Trophoblast cell (in vitro differentiated cells and primary cell): ENCODE data around the gene BACE2.

Experiments
- DNase-seq, 2 donors: peaks; one replicate each; pipeline ENCODE4 v3.0.0-alpha.2; 2016
- H2AFZ ChIP-seq: 2 replicates; pipeline ENCODE4 v1.6.1; 2013; ENCODE audit warnings: low read length, moderate library complexity, mild to moderate bottlenecking; ENCODE audit not compliant: insufficient read depth, poor library complexity
- H2AK5ac ChIP-seq: 2 replicates; pipeline ENCODE4 v1.6.1; 2013; ENCODE audit warnings: mild to moderate bottlenecking, low read length
- H2BK120ac ChIP-seq: 2 replicates; pipeline ENCODE4 v1.6.1; 2013; ENCODE audit warnings: low read length, mild to moderate bottlenecking, moderate library complexity; ENCODE audit not compliant: insufficient read depth, poor library complexity
- H2BK12ac ChIP-seq: 2 replicates; pipeline ENCODE4 v1.6.1; 2013; ENCODE audit warnings: mild to moderate bottlenecking, low read length, moderate library complexity
- H2BK5ac ChIP-seq: 2 replicates; pipeline ENCODE4 v1.6.1; 2013; ENCODE audit warnings: low read length, low read depth, moderate library complexity, mild to moderate bottlenecking; ENCODE audit not compliant: poor library complexity
- H3K14ac ChIP-seq: 2 replicates; pipeline ENCODE4 v1.6.1; 2013; ENCODE audit warnings: mild to moderate bottlenecking, low read length
- H3K18ac ChIP-seq: 2 replicates; pipeline ENCODE4 v1.6.1; 2013; ENCODE audit warnings: mild to moderate bottlenecking, low read length
- H3K23ac ChIP-seq: 2 replicates; pipeline ENCODE4 v1.6.1; 2013; ENCODE audit warnings: low read length
- H3K27ac ChIP-seq: 2 replicates; pipeline ENCODE4 v1.5.1; 2013; ENCODE audit warnings: low read depth, mild to moderate bottlenecking, inconsistent platforms, low read length, moderate library complexity
- H3K27me3 ChIP-seq: 2 replicates; pipeline ENCODE4 v1.6.1; 2013; ENCODE audit warnings: inconsistent platforms, mild to moderate bottlenecking, low read length, moderate library complexity; ENCODE audit not compliant: insufficient read depth
- H3K36me3 ChIP-seq, 2 experiments: 1 replicate in 1 of 2; 2 replicates in 1 of 2; pipeline ENCODE4 v1.6.1; 2013; ENCODE audit warnings: low read length in 2 of 2, mild to moderate bottlenecking in 2 of 2, moderate library complexity in 1 of 2; ENCODE audit not compliant: insufficient read depth in 2 of 2, control insufficient read depth in 1 of 2
- H3K4ac ChIP-seq: 2 replicates; pipeline ENCODE4 v1.6.1; 2013; ENCODE audit warnings: low read depth, mild to moderate bottlenecking, low read length, moderate library complexity
- H3K4me1 ChIP-seq, 2 experiments: 1 replicate in 1 of 2; 2 replicates in 1 of 2; pipeline ENCODE4 v1.6.1; 2013; ENCODE audit warnings: low read length in 2 of 2, mild to moderate bottlenecking in 2 of 2, moderate library complexity in 1 of 2; ENCODE audit not compliant: insufficient read depth in 2 of 2, control insufficient read depth in 1 of 2
- H3K4me2 ChIP-seq: 2 replicates; pipeline ENCODE4 v1.6.1; 2013; ENCODE audit warnings: inconsistent platforms, mild to moderate bottlenecking, low read length, moderate library complexity
- H3K4me3 ChIP-seq: 2 replicates; pipeline ENCODE4 v1.5.1; 2013; ENCODE audit warnings: mild to moderate bottlenecking, low read depth, low read length, inconsistent platforms
- H3K79me1 ChIP-seq: one replicate; pipeline ENCODE4 v1.6.1; 2013; ENCODE audit warnings: low read length
- H3K79me2 ChIP-seq: 2 replicates; pipeline ENCODE4 v1.6.1; 2013; ENCODE audit warnings: low read length, mild to moderate bottlenecking; ENCODE audit not compliant: control insufficient read depth, insufficient read depth, poor library complexity
- H3K9ac ChIP-seq: 2 replicates; pipeline ENCODE4 v1.6.1; 2013; ENCODE audit warnings: mild to moderate bottlenecking, low read length
- H3K9me3 ChIP-seq: 2 replicates; pipeline ENCODE4 v1.6.1; 2013; ENCODE audit warnings: low read depth, mild to moderate bottlenecking, control low read depth, inconsistent platforms, low read length; ENCODE audit not compliant: insufficient read depth
- H4K12ac ChIP-seq: 2 replicates; pipeline ENCODE4 v1.6.1; 2013; ENCODE audit warnings: low read depth, mild to moderate bottlenecking, low read length, moderate library complexity
- H4K8ac ChIP-seq: 2 replicates; pipeline ENCODE4 v1.6.1; 2013; ENCODE audit warnings: low read depth, mild to moderate bottlenecking, low read length, moderate library complexity
- H4K91ac ChIP-seq: one replicate; pipeline ENCODE4 v1.6.1; 2013; ENCODE audit warnings: low read depth, mild to moderate bottlenecking, low read length, moderate library complexity
- WGBS: extraction: QIAGEN DNeasy Blood & Tissue Kit; methylation state at CpG from one replicate; pipeline ENCODE4 v1.1.7; 2013; ENCODE audit warnings: missing lambda C conversion rate; ENCODE audit not compliant: insufficient read length, insufficient coverage; ENCODE audit errors: extremely low coverage; 5-methylcytosine and 5-hydroxymethylcytosine counted together

Gene BACE2

DNA sequence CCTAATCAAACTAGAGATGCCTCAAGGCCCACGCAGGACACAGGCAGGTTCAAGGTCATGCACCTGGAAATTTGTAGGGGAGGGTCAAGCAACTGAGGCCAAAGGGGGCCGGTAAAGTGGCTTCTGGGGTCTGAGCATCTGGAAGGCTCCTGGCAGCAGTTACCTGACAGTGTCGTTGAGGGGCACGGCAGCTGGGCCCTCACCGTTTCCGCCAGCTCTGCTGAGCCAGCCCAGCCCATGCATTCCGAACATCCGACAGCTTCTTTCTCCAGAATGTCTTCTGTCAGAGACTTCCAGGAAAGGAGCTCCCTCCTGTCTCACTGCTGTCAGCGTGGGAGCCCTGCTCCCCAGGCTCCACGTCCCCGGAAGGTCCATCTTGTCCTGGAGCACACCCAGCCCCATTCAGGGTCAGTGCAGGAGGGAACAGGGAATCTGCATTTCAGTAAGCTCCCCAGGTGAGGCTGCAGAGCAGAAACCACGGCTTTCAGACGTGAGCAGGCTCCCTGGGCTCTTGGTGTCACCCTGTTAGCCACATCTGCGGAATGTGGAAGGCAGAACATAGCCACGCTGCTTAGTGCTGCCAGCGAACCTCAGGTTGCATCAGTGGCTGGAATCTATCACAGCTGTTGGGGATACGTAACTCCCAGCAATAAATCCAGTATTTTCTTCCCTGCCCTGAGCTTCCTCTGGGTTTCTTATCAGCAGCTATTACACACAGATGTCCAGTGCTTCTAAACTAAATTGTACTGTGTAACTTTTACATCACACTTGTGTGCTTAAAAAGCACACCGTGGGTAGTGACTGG, 112.4 kb downstream of the BACE2 start:
- H3K4ac ChIP-seq: no peak overlapping the region
- H3K4me1 ChIP-seq: no peaks in the 10 kb centered on the region
- no peak overlapping the region for H2AFZ ChIP-seq
- no peaks in the 10 kb centered on the region for H3K36me3 ChIP-seq
- H3K79me2 ChIP-seq: no peaks in the 10 kb centered on the region
- H2BK120ac ChIP-seq: no peak overlapping the region
- no peak overlapping the region for H2AK5ac ChIP-seq
- no peak overlapping the region for H3K9ac ChIP-seq
- H3K9me3 ChIP-seq: no peaks in the 10 kb centered on the region
- no peak overlapping the region for H3K27ac ChIP-seq
- H2BK12ac ChIP-seq: no peak overlapping the region
- no peaks in the 10 kb centered on the region for H3K27me3 ChIP-seq
- H3K14ac ChIP-seq: no peak overlapping the region
- H3K79me1 ChIP-seq: no peaks in the 10 kb centered on the region
- no peak overlapping the region for H3K18ac ChIP-seq
- WGBS: no CpG with 5 or more reads among the region's 18 CpGs
- no peak overlapping the region for H4K12ac ChIP-seq
- H4K91ac ChIP-seq: no peak overlapping the region
- no peak overlapping the region for H4K8ac ChIP-seq
- no peak overlapping the region for H3K4me2 ChIP-seq
- no peak overlapping the region for H3K23ac ChIP-seq
- DNase-seq: peak; percentile 2 to 21
- no peak overlapping the region for H3K4me3 ChIP-seq
- H2BK5ac ChIP-seq: no peak overlapping the region

DNA sequence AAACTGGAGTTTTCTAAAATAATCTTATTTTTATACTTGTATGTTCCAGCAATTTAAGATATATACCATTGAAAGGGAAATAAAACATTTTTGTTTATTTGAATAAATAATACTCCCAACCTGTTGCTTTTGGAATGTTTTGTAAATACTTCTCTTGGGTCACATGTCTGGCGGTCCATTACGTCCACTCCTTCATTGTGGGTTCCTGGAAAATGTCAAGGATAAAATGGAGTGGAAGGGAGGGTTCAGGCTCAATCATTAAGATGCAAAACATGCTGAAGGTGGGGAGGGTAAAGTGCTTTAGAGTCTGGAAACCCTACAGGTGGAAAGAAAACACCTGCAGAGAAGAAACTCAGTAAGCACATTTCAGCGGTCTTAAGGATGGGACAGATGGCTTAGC, 114.5 kb downstream of the BACE2 start:
- H3K14ac ChIP-seq: no peak overlapping the region
- no peak overlapping the region for H2BK12ac ChIP-seq
- no peak overlapping the region for H4K8ac ChIP-seq
- H4K91ac ChIP-seq: no peak overlapping the region
- H3K9ac ChIP-seq: no peak overlapping the region
- no peak overlapping the region for H3K18ac ChIP-seq
- DNase-seq: no peak
- no peak overlapping the region for H3K27ac ChIP-seq
- no peaks in the 10 kb centered on the region for H3K4me1 ChIP-seq
- no peak overlapping the region for H2AFZ ChIP-seq
- H3K4me3 ChIP-seq: no peak overlapping the region
- no peaks in the 10 kb centered on the region for H3K9me3 ChIP-seq
- no peak overlapping the region for H3K23ac ChIP-seq
- no peak overlapping the region for H2AK5ac ChIP-seq
- no peak overlapping the region for H4K12ac ChIP-seq
- no peaks in the 10 kb centered on the region for H3K79me2 ChIP-seq
- H2BK5ac ChIP-seq: no peak overlapping the region
- no peak overlapping the region for H3K4me2 ChIP-seq
- no peak overlapping the region for H2BK120ac ChIP-seq
- WGBS: no CpG with 5 or more reads among the region's 3 CpGs
- no peaks in the 10 kb centered on the region for H3K79me1 ChIP-seq
- no peaks in the 10 kb centered on the region for H3K27me3 ChIP-seq
- H3K4ac ChIP-seq: no peak overlapping the region
- no peaks in the 10 kb centered on the region for H3K36me3 ChIP-seq

DNA sequence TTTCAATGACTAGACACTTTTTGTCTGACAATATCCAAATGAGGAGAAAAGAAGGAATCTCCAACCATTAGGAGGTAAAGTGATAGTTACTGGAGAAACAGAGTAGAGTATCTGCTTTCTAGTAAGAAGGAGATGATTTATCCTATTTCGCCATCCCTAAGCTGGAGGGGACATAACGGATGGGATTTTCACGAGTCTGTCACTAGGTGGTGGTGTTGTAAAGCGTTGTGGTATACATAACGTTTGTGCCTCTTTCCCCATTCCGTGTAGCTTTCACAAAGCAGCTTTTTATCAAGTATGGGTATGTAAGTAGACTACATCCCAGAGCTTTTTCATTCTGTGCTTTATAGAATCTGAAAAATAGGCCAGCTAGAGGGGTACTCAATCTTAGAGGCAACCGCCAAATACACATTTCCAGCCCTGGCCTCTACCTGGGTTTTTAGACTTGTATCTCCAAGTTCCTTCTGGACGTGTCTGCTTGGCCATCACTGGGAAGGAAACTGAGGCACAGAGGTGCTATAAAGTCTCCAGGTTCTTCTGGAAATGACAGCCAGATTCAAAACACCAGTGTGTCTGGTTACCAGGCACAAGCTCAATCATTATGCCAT, 115.4 kb downstream of the BACE2 start:
- H3K18ac ChIP-seq: no peak overlapping the region
- H2BK120ac ChIP-seq: no peak overlapping the region
- no peak overlapping the region for H3K4ac ChIP-seq
- no peak overlapping the region for H4K91ac ChIP-seq
- no peaks in the 10 kb centered on the region for H3K9me3 ChIP-seq
- no peak overlapping the region for H4K12ac ChIP-seq
- no peak overlapping the region for H2BK5ac ChIP-seq
- no peaks in the 10 kb centered on the region for H3K27me3 ChIP-seq
- H3K14ac ChIP-seq: no peak overlapping the region
- no peaks in the 10 kb centered on the region for H3K79me1 ChIP-seq
- no peaks in the 10 kb centered on the region for H3K4me1 ChIP-seq
- H3K23ac ChIP-seq: no peak overlapping the region
- H3K27ac ChIP-seq: no peak overlapping the region
- no peak overlapping the region for H3K4me3 ChIP-seq
- H3K79me2 ChIP-seq: no peaks in the 10 kb centered on the region
- H3K4me2 ChIP-seq: no peak overlapping the region
- WGBS: no CpG with 5 or more reads among the region's 8 CpGs
- DNase-seq: peak; percentile 54 to 90
- no peak overlapping the region for H2BK12ac ChIP-seq
- no peaks in the 10 kb centered on the region for H3K36me3 ChIP-seq
- H2AK5ac ChIP-seq: no peak overlapping the region
- no peak overlapping the region for H4K8ac ChIP-seq
- no peak overlapping the region for H3K9ac ChIP-seq
- no peak overlapping the region for H2AFZ ChIP-seq

DNA sequence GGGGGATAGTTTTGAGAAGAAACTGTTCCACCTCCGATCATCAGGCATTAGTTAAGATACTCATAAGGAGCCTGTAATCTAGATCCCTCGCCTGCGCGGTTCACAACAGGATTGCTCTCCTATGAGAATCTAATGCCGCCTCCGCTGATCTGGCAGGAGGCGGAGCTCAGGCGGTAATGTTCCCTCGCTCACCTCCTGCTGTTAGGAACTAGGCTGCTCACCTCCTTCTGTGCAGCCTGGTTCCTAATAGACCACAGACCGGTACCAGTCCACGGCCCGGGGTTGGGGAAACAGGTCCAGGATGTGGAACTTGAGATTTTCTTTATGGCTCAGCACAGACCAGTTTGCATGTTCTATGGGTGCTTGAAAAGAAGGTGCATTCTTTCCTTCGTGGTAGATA, 121.5 kb downstream of the BACE2 start:
- Histone ChIP-seq H3K4me2 (no peak overlapping the region), H2BK120ac (no peak overlapping the region), H3K79me2 (no peaks in the 10 kb centered on the region), H3K18ac (no peak overlapping the region), H2BK5ac (no peak overlapping the region), H4K91ac (no peak overlapping the region), H3K14ac (no peak overlapping the region), H3K27me3 (no peaks in the 10 kb centered on the region), H2BK12ac (no peak overlapping the region), H3K36me3 (no peaks in the 10 kb centered on the region), H3K9ac (no peak overlapping the region), H3K9me3 (peaks cover 3% of the 10 kb centered on the region), H3K4me1 (no peaks in the 10 kb centered on the region), H3K27ac (no peak overlapping the region), H2AFZ (no peak overlapping the region), H3K23ac (no peak overlapping the region), H3K4me3 (no peak overlapping the region), H3K4ac (no peak overlapping the region), H3K79me1 (no peaks in the 10 kb centered on the region), H4K8ac (no peak overlapping the region), H4K12ac (no peak overlapping the region), H2AK5ac (no peak overlapping the region)
- DNase-seq: peak; percentile 35 to 71
- no CpG with 5 or more reads among the region's 13 CpGs for WGBS
